Activated CD8-positive, alpha-beta memory T cell treated with anti-CD3 and anti-CD28 coated beads, Interleukin-2, amount 50 U/mL, for 48 hours (primary cell): Measurements from ENCODE around the gene SOX10.
A peak's percentile ranks its signal among the peaks of the same experiment; 100 is the strongest.
"Not testable (repeated sequence)": the region's sequence is repeated elsewhere in the genome, so short reads cannot be mapped to it uniquely, and the experiment has no call there.

Experiments
- DNase-seq: peaks from one replicate; pipeline ENCODE4 v3.0.0-alpha.2; 2020

SOX10 gene

DNA sequence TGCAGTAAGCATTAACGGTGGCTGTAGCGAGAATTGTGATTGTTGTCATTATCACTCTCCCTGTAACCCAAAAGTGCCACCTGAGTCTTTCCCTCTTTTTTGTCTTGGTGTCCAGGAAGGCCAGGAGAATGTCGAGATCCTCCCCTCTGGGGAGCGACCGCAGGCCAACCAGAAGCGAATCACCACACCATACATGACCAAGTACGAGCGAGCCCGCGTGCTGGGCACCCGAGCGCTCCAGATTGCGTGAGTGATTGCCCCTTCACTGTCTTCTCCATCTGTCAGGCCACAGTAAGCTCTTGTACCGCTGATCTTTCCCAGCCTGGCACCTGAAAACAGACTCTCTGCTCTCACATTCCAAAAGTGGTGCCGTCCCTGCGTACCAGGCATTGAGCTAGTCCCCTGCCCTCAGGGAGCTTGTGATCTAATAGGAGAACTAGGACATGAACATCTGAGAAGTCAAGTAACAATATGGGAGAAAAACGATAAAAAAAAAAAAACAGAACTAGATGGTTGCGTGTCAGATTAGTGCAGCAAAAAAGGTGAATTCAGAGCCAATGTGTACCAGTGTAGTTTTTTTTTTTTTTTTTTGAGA, 25.0 kb downstream of the SOX10 start:
- DNase-seq: no peak

DNA sequence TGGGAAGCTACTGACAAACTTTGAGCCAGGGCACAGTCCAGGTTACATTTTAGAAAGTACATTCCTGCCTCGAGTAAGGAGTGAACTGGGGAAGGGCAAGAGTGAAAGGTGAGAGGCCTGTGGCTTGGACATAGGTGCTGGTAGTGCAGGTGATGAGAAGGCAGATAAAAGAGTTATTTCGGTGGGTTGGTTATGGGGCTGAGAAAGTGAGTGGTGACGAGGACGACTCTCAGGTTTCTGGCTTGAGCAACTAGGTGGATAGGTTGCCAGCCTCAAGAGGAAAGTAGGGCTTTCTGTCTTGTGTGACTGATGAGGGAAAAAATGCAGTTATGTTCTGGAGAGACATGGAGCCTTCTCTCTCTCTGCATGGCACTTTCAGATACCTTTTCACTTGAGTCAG, 27.1 kb downstream of the SOX10 start:
- no peak for DNase-seq

DNA sequence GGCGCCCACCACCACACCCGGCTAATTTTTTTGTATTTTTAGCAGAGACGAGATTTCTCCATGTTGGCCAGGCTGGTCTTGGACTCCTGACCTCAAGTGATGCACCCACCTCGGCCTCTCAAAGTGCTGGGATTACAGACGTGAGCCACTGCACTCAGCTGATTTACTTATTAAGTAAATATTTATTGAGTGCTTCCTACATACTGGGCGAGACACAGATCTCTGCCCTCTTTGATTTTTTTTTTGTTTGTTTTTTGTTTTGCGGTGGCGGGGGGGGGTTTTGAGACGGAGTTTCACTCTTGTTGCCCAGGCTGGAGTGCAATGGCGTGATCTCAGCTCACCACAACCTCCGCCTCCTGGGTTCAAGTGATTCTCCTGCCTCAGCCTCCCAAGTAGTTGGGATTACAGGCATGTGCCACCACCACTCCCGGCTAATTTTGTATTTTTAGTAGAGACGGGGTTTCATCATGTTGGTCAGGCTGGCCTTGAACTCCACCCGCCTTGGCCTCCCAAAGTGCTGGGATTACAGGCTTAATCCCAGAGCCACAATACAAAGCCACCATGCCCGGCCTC, 28.4 kb downstream of the SOX10 start:
- not testable (repeated sequence) for DNase-seq

DNA sequence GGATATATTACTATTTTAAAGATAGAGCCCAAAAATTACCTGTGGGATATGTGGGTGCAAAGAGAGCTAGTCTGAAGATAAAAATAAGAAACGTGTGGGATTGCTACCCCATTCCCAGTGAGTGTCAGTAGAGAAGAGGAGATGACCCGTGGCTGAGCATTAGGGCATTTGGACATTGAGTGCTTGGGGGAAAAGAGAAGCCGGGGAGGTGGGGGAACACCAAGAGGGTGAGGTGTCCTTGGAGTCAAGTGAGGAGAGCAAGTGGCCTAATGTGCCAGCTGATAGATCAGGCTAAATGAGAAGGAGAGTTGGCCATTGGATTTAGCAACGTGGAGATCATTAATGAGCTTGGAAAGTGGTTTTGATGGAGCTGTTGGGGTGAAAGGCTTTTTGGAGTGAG, 29.7 kb downstream of the SOX10 start:
- DNase-seq: no peak

DNA sequence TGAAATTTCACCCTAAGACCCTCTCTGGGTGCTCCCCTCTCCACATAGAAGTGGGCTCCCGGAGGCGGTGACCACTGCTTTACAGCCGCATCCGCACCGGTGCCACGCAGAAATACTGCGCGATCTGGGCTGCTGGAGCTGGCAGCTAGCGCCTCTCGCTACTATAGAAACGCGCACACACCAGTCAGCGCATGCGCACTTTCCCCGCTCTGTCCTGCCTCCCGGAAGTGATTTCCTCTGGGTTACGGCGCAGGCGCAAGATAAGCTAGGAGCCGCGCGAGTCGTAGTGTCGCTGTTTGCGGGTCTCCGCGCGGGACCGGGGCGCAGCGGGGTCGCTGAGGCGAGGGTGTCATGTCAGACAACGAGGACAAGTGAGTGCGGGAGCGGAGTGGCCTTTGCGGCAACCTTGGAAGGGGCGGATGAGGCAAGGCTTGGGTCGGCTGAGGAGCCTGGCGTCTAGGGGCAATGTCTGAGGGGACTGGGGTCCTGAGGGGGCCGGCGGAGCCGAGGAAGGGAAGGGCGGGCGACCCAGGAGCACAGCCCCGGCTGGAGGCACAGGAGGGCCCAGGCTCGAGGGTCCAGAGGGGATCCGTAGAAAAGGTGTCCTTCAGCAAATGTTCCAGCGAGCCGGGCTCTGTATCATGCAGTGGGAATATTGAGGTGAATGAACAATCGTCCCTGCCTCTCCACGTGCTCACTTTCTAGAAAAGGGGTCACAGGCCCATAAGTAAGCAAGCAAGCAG, 30.7 kb downstream of the SOX10 start, which contains the start of the genes C22orf23 and POLR2F:
C22orf23 (minus strand) TSS at position 165 of the 743 bp plus-strand sequence. CDS start 452 bp downstream, outside the sequence.
POLR2F (plus strand) TSS at position 263 of the 743 bp plus-strand sequence; CDS start at position 352, 89 bp downstream.
- DNase-seq: peak; percentile 98

DNA sequence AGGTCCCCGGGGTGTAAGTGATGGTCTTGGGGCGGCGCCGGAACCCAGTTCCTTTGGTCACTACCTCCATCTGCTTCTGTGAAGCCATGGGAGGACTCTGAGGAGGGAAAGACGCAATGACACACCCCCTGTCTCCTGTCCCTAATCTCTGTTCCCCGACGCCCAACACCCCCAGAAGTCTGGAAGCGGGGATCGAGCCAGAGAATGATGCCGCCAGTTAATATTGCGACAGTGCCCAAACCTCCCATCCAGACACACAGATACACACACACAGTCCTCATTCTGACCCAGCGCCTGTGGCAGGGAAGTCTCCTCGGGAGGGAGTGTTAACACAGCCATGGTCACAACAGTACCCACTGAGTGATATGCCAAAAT, 31.3 kb downstream of the SOX10 start:
- DNase-seq: peak; percentile 56

DNA sequence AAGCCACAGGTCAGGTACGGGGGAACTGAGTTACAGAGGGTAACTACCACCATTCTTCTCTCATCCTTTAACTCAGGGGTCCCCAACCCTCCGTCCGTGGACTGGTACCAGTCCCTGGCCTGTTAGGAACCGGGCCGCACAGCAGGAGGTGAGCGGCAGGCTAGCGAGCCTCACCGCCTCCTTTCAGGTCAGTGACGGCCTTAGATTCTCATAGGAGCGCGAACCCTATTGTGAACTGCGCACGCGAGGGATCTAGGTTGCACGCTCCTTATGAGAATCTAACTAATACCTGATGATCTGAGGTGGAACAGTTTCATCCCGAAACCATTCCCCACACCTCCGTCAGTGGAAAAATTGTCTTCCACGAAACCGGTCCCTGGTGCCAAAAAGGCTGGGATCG, 31.7 kb downstream of the SOX10 start:
- DNase-seq: not testable (repeated sequence)

DNA sequence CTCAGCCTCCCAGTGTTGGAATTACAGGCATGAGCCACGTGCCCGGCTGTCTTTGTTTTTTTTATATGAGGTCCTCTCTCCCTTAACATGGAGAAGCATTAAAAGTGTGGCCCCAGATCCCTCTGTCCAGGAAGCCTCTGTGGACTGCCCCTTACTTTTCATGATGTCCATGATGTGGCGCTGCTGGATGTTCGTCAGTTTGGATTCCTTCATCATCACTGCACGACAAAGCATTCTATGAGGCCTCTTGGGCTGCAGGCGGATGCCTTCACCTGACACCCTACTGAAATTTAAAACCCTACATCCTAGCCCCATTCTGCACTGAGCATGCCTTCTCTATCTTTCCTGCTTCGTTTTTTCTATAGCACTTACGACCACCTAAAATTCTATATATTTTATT, 33.0 kb downstream of the SOX10 start:
- no peak for DNase-seq

DNA sequence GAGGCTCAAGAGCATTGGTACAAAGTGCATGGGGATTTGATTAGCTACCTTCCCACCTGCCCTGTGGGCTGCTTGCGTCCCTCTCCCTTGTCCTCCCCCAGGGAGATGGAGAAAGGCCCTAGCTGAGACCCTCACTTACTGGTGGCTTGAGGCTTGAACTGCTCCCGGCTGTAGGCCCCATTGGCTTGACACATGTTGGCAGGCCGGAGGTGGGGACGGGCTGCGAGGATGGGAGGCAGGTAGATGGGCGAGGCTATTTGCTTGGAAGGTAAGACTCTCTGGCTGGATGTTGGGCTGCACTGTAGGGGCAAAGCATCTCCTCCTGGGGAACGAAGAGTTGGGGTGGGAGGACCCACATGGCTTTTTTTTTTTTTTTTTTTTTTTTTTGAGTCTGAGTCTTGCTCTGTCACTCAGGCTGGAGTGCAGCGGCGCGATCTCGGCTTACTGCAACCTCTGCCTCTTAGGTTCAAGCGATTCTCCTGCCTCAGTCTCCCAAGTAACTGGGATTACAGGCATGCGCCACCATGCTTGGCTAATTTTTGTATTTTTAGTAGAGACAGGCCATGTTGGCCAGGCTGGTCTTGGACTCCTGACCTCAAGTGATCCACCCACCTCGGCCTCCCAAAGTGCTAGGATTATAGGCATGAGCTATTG, 37.1 kb downstream of the SOX10 start:
- not testable (repeated sequence) for DNase-seq

DNA sequence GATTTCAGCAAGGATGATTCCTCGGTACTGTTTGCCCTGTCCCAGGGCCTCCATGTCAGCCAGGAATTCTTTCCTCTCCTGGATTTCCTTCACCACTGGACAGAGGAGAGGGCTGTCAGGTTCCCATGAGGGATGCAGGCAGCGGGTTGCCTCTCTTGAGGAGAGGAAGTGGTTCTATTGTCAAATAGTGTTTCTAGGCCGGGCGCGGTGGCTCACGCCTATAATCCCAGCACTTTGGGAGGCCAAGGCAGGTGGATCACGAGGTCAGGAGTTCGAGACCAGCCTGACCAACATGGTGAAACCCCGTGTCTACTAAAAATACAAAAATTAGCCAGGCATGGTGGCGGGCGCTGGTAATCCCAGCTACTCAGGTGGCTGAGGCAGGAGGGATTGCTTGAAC, 39.9 kb downstream of the SOX10 start:
- not testable (repeated sequence) for DNase-seq

DNA sequence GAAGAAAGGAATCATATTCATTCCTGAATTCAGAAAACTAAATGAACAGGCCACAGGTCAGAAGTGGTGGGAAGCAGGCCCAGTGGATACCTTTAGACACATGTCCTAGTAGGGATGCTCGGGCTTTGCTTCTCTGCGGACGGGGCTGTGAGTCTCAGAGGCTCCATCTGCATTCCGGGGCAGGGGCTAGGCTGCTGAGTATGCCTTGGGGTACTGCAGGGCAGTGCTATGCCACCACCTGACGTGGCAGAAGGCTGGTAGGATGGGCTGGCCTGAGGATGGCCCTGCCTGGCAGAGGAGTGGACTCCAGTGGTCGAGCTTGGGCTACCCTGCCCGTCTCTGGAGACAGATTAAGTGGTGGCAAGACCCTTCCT, 40.5 kb downstream of the SOX10 start:
- DNase-seq: no peak

DNA sequence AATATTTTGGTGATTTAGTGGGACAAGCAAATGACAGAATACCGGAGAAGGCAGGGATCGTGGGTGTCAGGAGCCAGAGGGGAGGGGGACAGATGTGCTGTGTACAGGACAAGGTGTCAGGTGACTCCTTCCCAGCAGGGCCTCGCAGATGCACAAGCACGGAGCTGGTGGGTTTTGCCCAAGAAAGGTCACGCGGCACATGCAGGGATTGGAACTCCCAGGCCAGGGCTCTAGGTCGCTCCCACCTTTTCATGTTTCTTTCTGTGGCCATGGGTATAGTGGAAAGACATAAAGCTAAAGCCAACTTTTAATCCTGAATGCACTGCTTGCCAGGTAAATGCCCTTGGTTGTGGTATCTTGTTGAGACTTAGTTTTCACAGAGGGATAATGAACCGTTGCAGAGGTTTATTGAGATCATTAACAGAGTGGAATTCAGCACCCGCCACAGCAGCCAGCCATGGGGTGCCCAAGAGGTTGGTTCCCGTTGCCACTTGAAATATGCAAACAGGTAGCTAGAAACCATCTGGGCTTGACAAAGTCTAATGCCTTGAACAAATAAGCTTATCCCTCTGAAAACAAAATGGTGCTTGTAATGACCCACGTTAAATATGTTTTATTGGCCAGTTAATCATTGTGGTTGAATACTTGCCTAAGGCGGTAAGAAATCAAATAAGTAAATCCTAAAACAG, 41.1 kb downstream of the SOX10 start:
- DNase-seq: no peak

DNA sequence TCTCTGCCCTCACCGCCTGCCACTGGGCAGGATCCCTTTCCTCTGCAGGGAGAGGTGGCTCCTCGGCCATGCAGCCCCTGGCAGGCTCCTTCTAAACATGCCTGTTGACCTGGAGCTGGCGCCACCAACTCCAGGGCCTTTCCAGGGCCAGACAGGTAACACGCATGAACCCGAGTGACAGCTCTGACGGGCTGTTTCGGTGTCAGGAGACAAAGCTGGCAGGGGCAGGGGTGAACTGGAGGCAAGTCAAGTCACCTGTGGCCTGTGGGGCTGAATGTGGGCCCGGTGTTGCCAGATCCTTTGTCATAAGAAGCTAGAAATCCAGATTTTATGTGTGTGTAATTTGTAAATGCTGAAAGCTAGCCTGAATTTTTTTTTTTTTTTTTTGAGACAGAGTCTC, 42.2 kb downstream of the SOX10 start:
- DNase-seq: no peak

DNA sequence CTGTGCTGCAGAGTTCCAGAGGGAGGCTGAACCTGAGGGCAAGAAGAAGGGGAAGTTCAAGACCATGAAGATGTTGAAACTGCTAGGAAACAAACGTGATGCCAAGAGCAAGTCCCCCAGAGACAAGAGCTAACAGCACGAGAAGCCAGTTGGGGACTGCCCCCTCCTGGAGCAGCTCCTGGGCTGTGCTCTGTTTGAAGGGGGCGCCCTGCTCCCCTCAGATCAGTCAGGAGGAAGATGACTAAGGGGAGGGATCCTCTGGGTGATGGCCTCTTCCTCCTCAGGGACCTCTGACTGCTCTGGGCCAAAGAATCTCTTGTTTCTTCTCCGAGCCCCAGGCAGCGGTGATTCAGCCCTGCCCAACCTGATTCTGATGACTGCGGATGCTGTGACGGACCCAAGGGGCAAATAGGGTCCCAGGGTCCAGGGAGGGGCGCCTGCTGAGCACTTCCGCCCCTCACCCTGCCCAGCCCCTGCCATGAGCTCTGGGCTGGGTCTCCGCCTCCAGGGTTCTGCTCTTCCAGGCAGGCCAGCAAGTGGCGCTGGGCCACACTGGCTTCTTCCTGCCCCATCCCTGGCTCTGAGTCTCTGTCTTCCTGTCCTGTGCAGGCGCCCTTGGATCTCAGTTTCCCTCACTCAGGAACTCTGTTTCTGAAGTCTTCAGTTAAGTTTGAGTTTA, 43.5 kb downstream of the SOX10 start:
- no peak for DNase-seq

DNA sequence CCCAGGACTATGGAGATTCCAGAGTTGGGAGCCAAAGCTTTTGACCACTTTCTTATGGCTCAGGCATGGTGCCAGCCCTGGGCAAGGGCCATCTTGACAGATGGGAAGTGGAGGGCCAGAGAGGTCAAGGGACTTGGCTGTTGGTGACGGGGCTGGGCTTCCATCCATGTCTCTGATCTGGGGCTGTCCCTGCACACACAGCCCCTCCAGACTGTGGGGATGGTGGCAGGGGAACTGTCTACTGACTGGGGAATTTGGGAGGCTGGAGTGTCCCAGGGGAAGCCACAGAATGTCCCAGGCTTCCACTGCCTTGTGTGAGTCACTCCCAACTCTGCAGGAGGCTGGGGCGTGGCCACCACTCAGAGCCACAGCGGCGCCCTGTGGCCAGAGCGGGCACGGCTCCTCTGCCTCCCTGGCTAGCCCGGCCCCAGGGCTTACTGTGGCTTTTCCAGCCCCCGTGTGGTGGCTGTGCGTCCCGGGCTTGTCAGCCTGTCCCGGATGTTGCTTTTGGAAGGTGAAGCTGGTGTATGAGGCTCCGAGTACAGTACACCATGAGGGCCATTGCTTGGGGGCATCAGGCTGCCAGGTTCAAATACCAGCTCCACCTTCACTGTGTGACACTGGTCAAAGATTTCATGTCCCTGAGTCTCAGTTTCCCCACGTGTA, 50.5 kb downstream of the SOX10 start:
- DNase-seq: peak; percentile 92

DNA sequence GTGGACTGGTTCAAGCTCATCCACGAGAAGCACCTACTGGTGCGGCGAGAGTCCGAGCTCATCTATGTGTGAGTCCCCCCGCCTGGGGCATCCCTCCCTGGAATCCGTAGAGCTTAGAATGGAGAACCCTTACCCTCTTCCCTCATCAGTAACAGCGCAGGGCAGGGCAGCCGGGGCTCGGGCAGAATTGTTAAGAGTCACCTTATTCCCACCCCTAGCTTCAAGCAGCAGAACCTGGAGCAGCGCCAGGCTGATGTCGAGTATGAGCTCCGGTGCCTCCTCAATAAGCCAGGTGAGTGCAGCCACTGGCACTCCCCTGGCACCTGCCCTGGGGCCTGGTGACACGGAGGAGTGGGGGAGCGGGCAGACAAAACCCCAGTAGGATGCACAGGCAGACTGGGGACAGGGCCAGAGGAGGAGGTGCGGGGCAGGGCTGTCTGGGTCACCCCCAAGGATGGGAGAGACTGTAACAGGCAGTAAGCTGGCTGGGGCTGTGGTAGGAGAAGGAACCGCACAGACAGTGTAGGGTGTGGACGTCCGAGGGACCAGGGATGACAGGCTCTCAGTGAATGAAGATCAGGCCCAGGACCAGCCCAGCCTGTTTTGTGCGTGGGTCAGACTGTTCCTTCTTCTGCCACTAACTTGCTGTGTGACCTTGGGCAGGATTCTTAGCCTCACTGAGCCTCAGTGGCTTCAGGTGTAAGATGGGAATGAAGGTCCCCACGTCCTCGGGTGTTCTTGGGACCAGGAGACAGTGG, 51.4 kb downstream of the SOX10 start:
- DNase-seq: no peak

DNA sequence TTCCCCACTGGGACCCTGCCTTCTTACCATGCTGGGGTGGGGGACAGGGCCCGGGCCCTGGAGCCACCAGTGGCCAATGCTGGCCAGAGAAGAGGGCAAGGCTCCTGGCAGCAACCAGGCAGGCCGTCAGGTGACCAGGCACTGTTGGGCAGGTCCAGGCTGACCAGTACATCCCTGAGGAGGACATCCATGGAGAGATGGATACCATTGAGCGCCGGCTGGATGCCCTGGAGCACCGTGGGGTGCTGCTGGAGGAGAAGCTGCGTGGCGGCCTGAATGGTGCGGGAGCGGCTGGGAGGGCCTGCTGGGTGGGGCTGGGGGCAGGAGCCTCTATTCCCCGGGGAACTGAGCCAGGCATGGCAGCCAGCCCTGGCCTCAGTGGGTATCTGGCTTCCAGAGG, 52.0 kb downstream of the SOX10 start:
- no peak for DNase-seq

DNA sequence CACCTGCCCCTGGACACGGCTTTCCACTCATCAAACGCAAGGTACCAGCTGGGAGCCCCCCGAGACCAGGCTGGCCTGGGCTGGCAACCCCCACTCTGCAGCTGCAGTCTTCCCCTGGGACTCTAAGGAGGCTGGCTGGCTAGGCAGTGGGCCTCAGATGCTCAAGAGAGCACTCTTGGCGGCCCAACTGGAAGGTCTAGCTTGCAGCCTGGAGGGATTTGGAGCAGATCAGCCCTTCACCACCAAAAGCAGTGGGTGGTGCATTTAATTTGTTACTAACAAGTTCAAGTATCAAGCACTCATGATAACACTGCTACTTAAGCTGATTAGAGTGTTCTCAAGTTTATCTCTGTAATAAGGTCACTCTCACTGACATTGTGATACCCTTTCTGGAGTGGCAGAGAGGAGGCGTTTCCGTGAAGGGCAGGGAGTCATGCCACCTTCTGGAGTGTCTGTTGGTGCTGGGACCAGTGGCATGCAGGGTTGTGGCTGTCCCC, 52.4 kb downstream of the SOX10 start:
- DNase-seq: no peak

DNA sequence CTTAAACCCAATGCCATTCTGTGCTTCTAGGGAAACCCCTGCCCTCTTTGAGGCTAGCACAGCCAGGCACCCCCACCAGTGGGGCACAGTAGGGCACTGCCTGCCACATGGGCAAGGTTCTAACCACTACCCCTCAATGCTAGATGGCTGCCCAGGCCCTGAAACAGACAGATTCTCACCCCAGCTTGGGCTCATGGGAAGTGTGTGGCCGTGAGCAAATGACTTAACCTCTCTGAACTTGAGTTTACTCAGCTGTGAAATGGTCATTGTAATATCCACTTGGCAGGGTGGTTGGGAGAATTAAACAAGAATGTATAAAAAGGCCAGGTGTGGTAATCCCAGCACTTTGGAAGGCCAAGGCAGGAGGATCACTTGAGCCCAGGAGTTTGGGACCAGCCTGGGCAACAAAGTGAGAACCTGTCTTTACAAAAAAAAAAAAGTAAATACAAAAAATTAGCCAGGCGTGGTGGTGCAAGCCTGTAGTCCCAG, 53.4 kb downstream of the SOX10 start:
- no peak for DNase-seq

DNA sequence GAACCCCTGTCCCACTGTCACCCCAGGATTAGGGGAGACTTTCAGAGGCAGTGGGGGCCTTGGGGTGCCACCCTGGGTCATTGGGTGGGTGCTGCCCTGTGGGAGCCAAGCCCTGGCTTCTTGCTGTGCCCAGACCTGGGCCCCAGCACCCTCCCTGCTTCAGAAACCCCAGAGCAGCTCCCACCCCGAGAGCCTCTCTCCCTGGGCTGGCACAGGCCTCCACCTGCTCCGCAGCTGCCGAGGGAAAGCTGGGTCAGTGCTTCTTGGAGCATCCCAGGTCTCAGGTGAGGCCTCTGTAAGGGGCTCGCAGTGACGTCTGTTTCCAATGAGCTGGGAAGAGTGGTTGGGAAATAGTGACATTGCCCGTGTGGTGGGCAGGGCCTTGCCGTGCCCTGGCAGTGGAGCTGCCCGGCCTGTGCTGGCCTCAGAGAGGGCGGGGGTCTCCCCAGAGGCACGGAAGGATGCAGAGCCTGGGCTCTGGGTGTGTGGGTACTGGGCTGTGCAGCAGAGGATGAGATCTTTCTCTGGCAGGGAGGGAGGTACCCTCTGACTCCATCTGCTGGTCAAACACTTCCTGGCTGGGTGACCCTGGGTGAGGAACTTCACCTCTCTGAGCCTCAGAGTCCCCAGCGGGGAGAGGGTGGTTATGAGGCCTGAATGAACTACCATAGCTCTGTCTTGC, 53.9 kb downstream of the SOX10 start:
- no peak for DNase-seq
